ENCODE measurements around the gene CGB8. TPM values are rescaled to one million over a fixed set of nuclear protein-coding genes. Genes with fewer than 3 reads are reported as not detected.
"Not testable (repeated sequence)": the region's sequence is repeated elsewhere in the genome, so short reads cannot be mapped to it uniquely, and the experiment has no call there.

CGB8 gene
- total RNA-seq, 1 donor from 2014 or later, result not detected

- peaks cover 10% of the 10 kb centered on the region for H4K20me1 ChIP-seq (ENCODE audit: low read depth)
- no peak overlapping the region for H3K4me2 ChIP-seq
- H3K4me3 Mint-ChIP-seq, result no peak overlapping the region
- peaks cover 7% of the 10 kb centered on the region for H3K27me3 Mint-ChIP-seq (ENCODE audit: insufficient read depth, low read depth)
- no peak overlapping the region for H3K4me3 ChIP-seq
- H3K79me2 ChIP-seq (ENCODE audit: low read depth), result peaks cover 10% of the 10 kb centered on the region
- H3K9me3 ChIP-seq (ENCODE audit: low read depth), result no peaks in the 10 kb centered on the region
- H2AFZ ChIP-seq (replicated peaks), result no peak overlapping the region
- H3K4me1 Mint-ChIP-seq, result peaks cover 10% of the 10 kb centered on the region
- H3K27ac Mint-ChIP-seq, result no peak overlapping the region
- peaks cover 5% of the 10 kb centered on the region for H3K4me1 ChIP-seq
- H3K27ac ChIP-seq, result no peak overlapping the region
- no peak overlapping the region for H3K9ac ChIP-seq
- H3K36me3 ChIP-seq, result no peaks in the 10 kb centered on the region
- TF ChIP-seq EZH2 (IDR thresholded peaks at IDR 0.05), result no peak
- no peak for TF ChIP-seq CTCF (IDR thresholded peaks at IDR 0.05)
- no peak for TF ChIP-seq EZH2phosphoT487 (IDR thresholded peaks at IDR 0.05)
- DNase-seq (ENCODE audit: low spot score), result no peak
- no peaks in the 10 kb centered on the region for H3K9me3 Mint-ChIP-seq
- H3K27me3 ChIP-seq, result peaks cover 20% of the 10 kb centered on the region
- peaks cover 3% of the 10 kb centered on the region for H3K36me3 Mint-ChIP-seq
- H3F3A ChIP-seq (ENCODE audit: low read depth), result peaks cover 10% of the 10 kb centered on the region
These were observed 32.4 kb upstream of the CGB8 start for GRCh38 chr19:49081273-49081672.

GRCh38 chr19:49080392-49080791 lies 31.5 kb upstream of the CGB8 start:
- Histone ChIP-seq H3K9ac (no peak overlapping the region), H3K27ac (no peak overlapping the region), H3K27me3 (peaks cover 20% of the 10 kb centered on the region), H3K9me3 (ENCODE audit: low read depth) (no peaks in the 10 kb centered on the region), H3F3A (ENCODE audit: low read depth) (peaks cover 5% of the 10 kb centered on the region), H3K4me2 (no peak overlapping the region), H3K79me2 (ENCODE audit: low read depth) (peaks cover 1% of the 10 kb centered on the region), H3K4me3 (no peak overlapping the region), H3K36me3 (no peaks in the 10 kb centered on the region), H2AFZ (replicated peaks) (no peak overlapping the region), H3K4me1 (no peaks in the 10 kb centered on the region), H4K20me1 (ENCODE audit: low read depth) (peaks cover under 1% of the 10 kb centered on the region)
- H3K4me3 Mint-ChIP-seq, result peak overlapping the region; percentile 5
- H3K27me3 Mint-ChIP-seq (ENCODE audit: insufficient read depth, low read depth), result peaks cover 11% of the 10 kb centered on the region
- H3K9me3 Mint-ChIP-seq, result no peaks in the 10 kb centered on the region
- peaks cover 4% of the 10 kb centered on the region for H3K4me1 Mint-ChIP-seq
- TF ChIP-seq CTCF (IDR thresholded peaks at IDR 0.05) (no peak), EZH2 (IDR thresholded peaks at IDR 0.05) (no peak), EZH2phosphoT487 (IDR thresholded peaks at IDR 0.05) (no peak)
- DNase-seq (ENCODE audit: low spot score), result no peak
- no peaks in the 10 kb centered on the region for H3K36me3 Mint-ChIP-seq
- H3K27ac Mint-ChIP-seq, result no peak overlapping the region

DNA sequence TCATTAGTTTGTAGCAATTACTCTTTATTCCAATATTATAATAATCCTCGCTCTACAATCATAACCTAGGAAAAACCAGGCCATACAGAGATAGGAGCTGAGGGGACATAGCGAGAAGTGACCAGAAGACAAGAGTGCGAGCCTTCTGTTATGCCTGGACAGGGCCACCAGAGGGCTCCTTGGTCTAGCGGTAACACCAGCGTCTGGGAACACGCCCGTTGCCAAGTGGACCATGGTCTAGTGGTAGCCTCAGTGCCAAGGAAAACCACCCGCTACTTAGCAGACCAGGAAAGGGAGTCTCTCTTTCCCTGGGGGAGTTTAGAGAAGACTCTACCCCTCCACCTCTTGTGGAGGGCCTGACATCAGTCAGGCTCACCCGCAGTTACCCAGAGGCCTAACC lies 26.0 kb upstream of the CGB8 start:
- H3K9me3 ChIP-seq (ENCODE audit: low read depth); H3K79me2 ChIP-seq (ENCODE audit: low read depth); H2AFZ ChIP-seq (replicated peaks); H3K4me1 ChIP-seq; H3K4me2 ChIP-seq; H3K9ac ChIP-seq; H3K4me3 ChIP-seq; H3K36me3 Mint-ChIP-seq; H3K36me3 ChIP-seq; H3K4me3 Mint-ChIP-seq; H3K9me3 Mint-ChIP-seq; H3K27ac Mint-ChIP-seq; H3K27ac ChIP-seq; H3K4me1 Mint-ChIP-seq: not testable (repeated sequence)
- TF ChIP-seq CTCF (IDR thresholded peaks at IDR 0.05), result peak; percentile 64
- Histone ChIP-seq H3F3A (ENCODE audit: low read depth) (peaks cover 16% of the 10 kb centered on the region), H3K27me3 (peaks cover 55% of the 10 kb centered on the region), H4K20me1 (ENCODE audit: low read depth) (peaks cover 14% of the 10 kb centered on the region)
- H3K27me3 Mint-ChIP-seq (ENCODE audit: insufficient read depth, low read depth), result peaks cover 54% of the 10 kb centered on the region
- DNase-seq (ENCODE audit: low spot score), result peak; percentile 65

All from neural progenitor cell (in vitro differentiated cells).